GM15510 (cell line): ENCODE results near the gene PHPT1.

ENCODE experiments used
- POLR2A ChIP-seq: IDR thresholded peaks from 3 replicates; pipeline ENCODE4 v1.6.1; 2011; ENCODE audit warnings: borderline replicate concordance; ENCODE audit not compliant: insufficient read length; ENCODE audit errors: extremely low read depth

The PHPT1 gene

GRCh38 chr9:136829412-136829811, 19.8 kb upstream of the PHPT1 start:
- no peak for TF ChIP-seq POLR2A

DNA sequence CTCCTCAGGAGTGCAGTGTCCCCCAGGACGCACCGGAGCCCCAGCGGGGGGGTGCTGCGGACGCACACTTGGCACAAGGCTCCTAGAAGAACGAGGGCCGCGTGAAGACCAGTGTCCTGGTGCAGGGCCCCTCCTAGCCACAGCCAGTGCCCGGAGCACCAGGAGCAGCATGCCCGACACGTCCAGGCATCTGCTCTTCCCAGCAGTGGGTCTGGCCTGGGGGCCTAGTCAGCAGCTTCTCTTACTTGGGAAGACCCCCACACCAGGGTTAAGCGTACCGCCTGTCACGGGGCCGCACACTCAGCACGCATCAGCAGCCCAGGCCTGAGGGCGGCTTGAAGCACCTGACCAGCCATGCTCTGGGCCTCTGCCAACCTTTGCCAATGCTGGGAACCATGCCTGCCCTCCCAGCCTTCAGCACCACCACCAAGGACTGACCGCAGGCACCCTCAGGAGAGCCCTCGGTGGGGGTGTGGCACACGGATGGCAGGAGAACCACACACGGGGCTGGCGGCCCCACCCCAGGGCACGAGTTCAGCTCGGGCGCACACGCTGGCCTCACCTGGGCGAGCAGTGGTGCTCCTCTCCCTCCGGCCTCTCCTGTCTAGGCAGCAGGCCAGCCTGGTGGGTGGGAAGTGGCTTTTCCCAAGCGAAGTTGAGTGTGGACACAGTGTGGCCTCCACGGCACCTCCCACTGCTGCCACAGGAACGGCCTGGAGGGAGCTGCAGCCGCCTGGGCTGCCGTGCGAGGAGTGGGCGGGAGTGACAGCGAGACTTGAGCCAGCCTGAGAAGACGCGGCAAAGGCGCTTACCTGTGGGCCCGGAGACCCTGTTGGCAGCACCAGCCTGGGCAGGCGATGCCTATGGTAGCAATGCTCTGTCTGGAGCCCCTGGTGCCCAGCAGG, 19.0 kb upstream of the PHPT1 start:
- TF ChIP-seq POLR2A, result no peak

GRCh38 chr9:136831002-136831719, 18.0 kb upstream of the PHPT1 start:
- TF ChIP-seq POLR2A, result no peak

- no peak for TF ChIP-seq POLR2A
Observed at GRCh38 chr9:136831720-136832104, 17.5 kb upstream of the PHPT1 start.

DNA sequence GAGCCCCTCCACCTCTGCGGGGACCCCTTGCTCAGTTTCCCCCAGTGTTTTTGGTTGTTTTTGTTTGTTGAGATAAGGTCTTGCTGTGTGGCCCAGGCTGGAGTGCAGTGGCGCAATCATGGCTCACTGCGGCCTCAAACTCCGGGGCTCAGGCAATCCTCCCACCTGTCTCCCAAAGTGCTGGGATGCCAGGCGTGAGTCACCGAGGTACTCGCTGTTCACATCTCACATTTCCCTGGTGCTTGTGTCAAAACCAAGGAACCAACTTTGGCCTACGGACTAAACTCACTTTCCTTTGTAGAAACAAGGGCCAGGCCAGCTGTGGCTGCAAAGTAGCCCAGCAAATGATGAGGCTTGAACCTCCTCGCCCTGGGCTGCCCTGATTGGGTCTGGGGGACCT, 16.6 kb upstream of the PHPT1 start:
- no peak for TF ChIP-seq POLR2A

DNA sequence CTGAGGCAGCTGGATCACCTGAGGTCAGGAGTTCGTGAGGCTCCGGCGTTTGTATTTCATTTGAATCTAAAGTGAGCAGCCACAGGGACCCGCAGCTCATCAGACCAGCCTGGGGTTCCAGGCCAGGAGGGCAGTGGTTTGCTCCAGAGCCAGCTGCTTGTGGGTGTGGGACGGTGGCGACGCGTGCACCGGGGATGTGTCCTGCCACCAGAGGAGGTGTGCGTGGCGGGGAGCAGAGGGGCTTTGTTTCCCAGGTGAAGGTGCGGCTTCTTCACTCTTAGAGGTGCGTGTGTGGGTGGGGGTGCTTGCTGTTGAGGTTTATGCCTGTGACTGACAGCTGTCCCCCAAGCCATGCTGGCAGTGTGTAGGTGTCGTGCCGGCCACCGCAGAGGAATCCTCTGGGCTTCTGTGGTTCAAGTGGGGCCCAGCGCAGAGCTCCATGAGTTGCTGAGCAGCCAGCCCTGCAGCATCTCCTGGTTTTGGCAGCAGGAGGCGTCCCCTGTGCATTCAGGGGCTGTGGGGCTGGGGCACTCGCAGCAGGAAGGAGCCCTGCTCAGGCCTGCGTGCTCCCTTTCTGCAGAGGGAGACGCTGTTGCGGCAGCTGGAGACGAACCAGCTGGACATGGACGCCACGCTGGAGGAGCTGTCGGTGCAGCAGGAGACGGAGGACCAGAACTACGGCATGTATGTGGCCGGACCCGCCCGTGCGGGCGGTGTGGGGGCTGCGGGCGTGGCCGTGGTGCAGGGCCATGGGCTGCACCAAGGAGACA, 13.9 kb upstream of the PHPT1 start:
- TF ChIP-seq POLR2A, result no peak

DNA sequence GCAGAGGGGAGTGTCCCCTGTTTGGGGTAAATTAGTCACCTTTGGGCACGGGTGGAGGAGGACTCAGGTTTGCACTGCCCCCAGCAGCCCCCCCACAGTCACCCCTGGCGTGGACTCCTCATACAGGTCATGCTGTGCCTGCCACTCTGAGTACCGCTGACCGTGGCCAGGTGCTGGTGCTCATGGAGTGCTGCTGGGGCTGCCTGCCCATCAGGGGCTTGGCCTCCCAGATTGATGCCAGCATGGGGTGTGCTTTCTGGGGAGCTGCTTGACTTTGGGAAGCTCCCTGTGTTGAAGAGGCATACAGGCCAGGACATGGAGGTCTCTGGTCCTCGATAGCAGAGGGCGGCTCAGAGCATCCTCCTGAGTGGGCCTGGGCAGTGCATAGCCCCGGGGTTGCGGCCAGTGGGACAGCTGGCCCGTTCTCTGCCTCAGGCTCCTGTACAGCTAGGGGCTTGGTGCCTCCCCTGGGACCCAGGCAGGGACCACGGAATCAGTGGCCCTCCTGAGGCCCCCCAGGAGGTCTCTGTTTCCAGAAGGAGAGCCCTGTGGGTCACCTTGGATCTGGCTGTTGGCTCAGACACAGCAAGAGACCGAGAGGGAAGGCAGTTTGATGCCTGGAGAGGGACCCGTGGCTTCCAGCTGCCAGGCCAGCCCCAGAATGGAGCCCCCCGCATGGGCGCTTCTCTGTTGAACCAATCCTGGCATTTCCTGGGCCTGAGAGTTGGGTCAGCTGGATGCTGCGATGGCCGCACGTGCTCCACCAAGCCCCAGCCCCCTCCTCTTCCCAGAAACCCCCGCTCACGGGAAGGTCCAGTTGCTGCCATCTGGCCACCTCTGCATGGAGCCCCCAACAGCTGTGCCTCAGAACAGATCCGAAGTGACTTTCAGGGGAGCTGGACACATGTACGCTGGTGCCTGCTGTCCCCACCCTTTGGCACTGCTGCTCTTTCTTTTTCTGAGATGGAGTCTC, 13.0 kb upstream of the PHPT1 start:
- no peak for TF ChIP-seq POLR2A

- no peak for TF ChIP-seq POLR2A
Observed at GRCh38 chr9:136837146-136837855, 11.9 kb upstream of the PHPT1 start.

- TF ChIP-seq POLR2A, result no peak
Observed at GRCh38 chr9:136838314-136839228, 10.6 kb upstream of the PHPT1 start.

DNA sequence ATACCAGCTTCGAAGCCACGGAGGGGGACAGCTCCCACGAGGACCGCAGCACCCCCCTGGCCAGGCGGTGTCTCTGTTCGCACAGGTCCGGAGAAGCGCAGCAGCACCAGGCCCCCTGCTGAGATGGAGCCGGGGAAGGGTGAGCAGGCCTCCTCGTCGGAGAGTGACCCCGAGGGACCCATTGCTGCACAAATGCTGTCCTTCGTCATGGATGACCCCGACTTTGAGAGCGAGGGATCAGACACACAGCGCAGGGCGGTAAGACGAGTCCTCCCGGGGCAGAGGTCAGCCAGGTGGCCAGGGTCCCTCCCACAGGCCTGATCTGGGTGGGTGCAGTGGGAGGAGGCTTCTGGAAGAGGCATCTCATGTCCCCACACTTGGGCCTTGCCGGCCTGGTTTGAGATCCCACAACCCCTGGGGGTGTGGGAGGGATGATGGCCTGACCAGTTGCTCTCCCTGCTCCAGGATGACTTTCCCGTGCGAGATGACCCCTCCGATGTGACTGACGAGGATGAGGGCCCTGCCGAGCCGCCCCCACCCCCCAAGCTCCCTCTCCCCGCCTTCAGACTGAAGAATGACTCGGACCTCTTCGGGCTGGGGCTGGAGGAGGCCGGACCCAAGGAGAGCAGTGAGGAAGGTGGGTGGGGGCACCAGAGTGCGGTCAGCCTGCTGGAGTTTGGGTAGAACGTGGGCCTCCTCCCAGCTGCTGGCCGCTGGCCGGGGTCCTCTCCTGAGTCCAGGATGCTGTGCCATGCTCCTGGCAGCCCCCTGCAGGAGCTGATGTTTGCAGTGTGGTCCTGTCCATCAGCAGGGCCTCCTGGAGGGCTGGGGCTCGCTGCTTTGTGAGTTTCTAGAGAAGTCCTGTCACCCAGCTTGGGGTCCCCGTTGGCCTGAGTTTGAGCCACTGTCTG, 9.7 kb upstream of the PHPT1 start:
- no peak for TF ChIP-seq POLR2A

DNA sequence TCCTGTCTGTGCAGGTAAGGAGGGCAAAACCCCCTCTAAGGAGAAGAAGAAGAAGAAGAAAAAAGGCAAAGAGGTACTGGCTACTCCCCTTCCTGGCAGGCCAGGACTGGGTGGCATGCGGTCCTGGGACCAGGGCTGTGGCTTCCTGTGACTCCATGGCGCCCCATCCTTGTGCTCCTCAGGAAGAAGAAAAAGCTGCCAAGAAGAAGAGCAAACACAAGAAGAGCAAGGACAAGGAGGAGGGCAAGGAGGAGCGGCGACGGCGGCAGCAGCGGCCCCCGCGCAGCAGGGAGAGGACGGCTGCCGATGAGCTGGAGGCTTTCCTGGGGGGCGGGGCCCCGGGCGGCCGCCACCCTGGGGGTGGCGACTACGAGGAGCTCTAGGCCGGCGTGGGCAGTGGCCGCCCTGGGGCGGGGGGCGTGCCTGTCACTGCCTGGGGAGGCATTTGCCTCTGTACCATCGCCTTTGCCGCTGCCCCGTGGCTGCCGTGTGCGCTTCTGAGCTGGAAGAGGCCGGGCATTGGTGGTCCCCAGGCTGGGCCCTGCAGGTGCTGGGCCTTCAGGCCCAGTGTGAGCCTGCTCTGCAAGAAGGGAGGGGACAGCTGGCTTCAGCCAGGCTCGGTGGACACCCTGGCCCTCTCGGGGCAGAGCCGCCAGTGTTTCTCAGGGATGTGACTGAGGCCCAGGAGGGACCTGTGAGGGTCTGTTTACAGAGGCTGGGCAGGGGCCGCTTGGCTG, 8.9 kb upstream of the PHPT1 start:
- no peak for TF ChIP-seq POLR2A
